Tibial artery (tissue), 4 donors: ENCODE results near the gene LRRC19.

ENCODE experiments used
- DNase-seq, 2 donors: peaks; one replicate each; pipeline ENCODE4 v3.0.0-alpha.2; 2019
- H3K27ac ChIP-seq, 2 donors: fragments of 200-600 bp; sonication (generic) in 1 of 2; 1 replicate in 1 of 2; 2 replicates in 1 of 2; pipeline ENCODE4 v1.5.1; 2018 to 2019; ENCODE audit warnings: mild to moderate bottlenecking in 1 of 2
- H3K27me3 ChIP-seq, 2 donors: fragments of 200-600 bp; sonication (generic) in 1 of 2; one replicate each; pipeline versions ENCODE4 v1.5.1 to v1.6.0; 2016 to 2019
- H3K36me3 ChIP-seq, 3 donors: fragments of 200-600 bp; sonication (generic) in 2 of 3; one replicate each; pipeline ENCODE4 v1.5.1; 2016 to 2019; ENCODE audit warnings: mild to moderate bottlenecking in 2 of 3
- H3K4me1 ChIP-seq, 4 donors: fragments of 200-600 bp; sonication (generic) in 2 of 4; 1 replicate in 3 of 4; 2 replicates in 1 of 4; pipeline ENCODE4 v1.5.1; 2016 to 2019
- H3K4me3 ChIP-seq, 2 donors: fragments of 200-600 bp; sonication (generic) in 1 of 2; 1 replicate in 1 of 2; 2 replicates in 1 of 2; pipeline ENCODE4 v1.5.1; 2018 to 2019; ENCODE audit warnings: mild to moderate bottlenecking in 2 of 2
- H3K9me3 ChIP-seq, 3 donors: fragments of 200-600 bp; sonication (generic) in 1 of 3; one replicate each; pipeline ENCODE4 v1.5.1; 2016 to 2019
- CTCF ChIP-seq, 2 experiments: fragments of 200-600 bp in 1 of 2; fragments of 450-650 bp in 1 of 2; IDR thresholded peaks; one replicate each; pipeline ENCODE4 v1.5.1; 2017 to 2019; ENCODE audit warnings: antibody characterized with exemption in 2 of 2, mild to moderate bottlenecking in 1 of 2, moderate library complexity in 1 of 2
- intact Hi-C: fragments of 100-400 bp; cut with DNase I; formaldehyde crosslinking; loops from one replicate; pipeline ENCODE4 v1.15.0; 2023; ENCODE audit warnings: low total_unique reads

Gene LRRC19

GRCh38 chr9:27043176-27043575, 37.7 kb upstream of the LRRC19 start:
- no peak overlapping the region for H3K27ac ChIP-seq
- DNase-seq: no peak
- TF ChIP-seq CTCF (IDR thresholded peaks at IDR 0.05): no peak
- peaks cover 0 to 15% (median 0%) of the 10 kb centered on the region in 3 donors for H3K36me3 ChIP-seq
- H3K4me3 ChIP-seq: no peak overlapping the region
- intact Hi-C loops: no loop called here
- H3K9me3 ChIP-seq: no peaks in the 10 kb centered on the region
- H3K27me3 ChIP-seq: no peaks in the 10 kb centered on the region
- H3K4me1 ChIP-seq: no peaks in the 10 kb centered on the region

- Histone ChIP-seq H3K4me3 (no peak overlapping the region), H3K36me3 (peaks cover 0 to 20% (median 0%) of the 10 kb centered on the region in 3 donors), H3K27ac (no peak overlapping the region), H3K27me3 (no peaks in the 10 kb centered on the region), H3K4me1 (no peaks in the 10 kb centered on the region), H3K9me3 (no peaks in the 10 kb centered on the region)
- no peak for DNase-seq
- TF ChIP-seq CTCF (IDR thresholded peaks at IDR 0.05): no peak
- intact Hi-C loops: no loop called here
Observed at GRCh38 chr9:27042476-27042875, 37.0 kb upstream of the LRRC19 start.

DNA sequence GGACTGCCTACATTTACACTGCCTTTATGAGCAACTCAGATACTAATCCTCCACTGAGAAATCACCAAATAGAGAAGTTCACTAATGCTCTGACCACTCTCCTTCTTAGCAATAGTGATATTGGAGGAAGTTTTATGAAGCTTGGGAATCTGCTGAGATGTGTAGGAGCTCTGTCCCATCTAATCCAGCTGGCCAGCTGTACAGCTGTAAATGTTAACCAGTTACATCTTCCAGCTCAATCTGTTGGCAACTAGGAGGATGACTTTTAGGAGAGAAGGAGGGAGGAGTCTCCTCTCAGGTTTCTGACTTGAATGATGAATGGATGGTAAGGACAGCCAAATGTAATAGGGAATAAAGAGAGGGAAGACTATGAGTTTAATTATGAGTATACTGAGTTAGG, 36.3 kb upstream of the LRRC19 start:
- peaks cover 0 to 22% (median 0%) of the 10 kb centered on the region in 3 donors for H3K36me3 ChIP-seq
- TF ChIP-seq CTCF (IDR thresholded peaks at IDR 0.05): no peak
- H3K4me3 ChIP-seq: no peak overlapping the region
- no peak overlapping the region for H3K27ac ChIP-seq
- H3K4me1 ChIP-seq: no peaks in the 10 kb centered on the region
- intact Hi-C loops: no loop called here
- H3K27me3 ChIP-seq: no peaks in the 10 kb centered on the region
- H3K9me3 ChIP-seq: no peaks in the 10 kb centered on the region
- DNase-seq: no peak

DNA sequence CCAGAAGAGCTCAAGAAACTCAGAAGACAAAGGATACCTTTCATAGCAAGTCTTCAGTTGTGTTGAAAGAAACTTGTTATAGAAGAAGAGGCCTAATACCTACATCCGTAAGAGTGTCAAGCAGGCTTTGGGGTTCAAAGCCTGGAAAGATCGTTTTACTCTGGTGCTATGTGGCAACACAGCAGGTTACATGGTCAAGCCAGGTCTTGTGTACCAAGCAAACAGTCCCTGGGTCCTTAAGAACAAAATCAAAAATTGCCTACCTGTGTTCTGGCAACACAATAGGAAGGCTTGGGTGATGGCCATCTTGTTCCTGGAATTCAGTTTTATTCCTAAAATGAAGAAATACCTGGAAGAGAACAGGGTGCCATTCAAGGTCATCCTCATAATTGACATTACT, 32.0 kb upstream of the LRRC19 start:
- Histone ChIP-seq H3K27me3 (no peaks in the 10 kb centered on the region), H3K27ac (no peak overlapping the region), H3K36me3 (peaks cover 0 to 20% (median 0%) of the 10 kb centered on the region in 3 donors), H3K4me1 (no peaks in the 10 kb centered on the region), H3K9me3 (no peaks in the 10 kb centered on the region), H3K4me3 (no peak overlapping the region)
- no peak for DNase-seq
- intact Hi-C loops: loop anchor here (5.0 kb wide), 1 partner anchor 240 kb away; no protein-coding TSS in a partner anchor
- TF ChIP-seq CTCF (IDR thresholded peaks at IDR 0.05): no peak

DNA sequence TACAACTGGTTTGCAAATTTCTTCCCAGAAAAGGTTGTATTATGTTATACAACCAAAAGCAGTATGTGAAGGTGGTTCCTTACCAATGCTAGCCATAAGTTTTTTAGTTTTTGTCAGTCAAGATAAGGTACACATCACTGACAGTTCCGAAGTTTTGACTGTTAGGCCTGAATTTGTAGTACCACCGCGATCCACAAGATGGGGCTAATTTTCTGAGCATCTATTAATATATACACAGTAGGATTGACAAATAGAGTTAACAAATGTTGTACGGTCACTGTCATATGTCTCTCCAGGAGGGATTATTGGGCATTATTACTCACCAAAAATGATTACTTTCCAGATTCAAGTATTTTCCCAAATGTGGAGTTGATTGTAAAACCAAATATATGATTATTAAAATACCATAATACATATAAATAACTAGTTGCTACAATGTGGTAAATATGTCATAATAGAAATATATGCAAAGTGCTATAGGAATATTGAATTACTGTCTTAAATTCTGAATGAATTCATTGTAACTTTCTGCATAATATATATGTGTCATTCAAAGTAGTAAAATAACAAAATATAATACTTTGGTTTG, 28.4 kb upstream of the LRRC19 start:
- TF ChIP-seq CTCF (IDR thresholded peaks at IDR 0.05): peak; percentile 71 to 73
- Histone ChIP-seq H3K27ac (no peak overlapping the region), H3K4me3 (no peak overlapping the region), H3K27me3 (no peaks in the 10 kb centered on the region), H3K4me1 (no peaks in the 10 kb centered on the region), H3K9me3 (no peaks in the 10 kb centered on the region), H3K36me3 (peaks cover 0 to 20% (median 6%) of the 10 kb centered on the region in 3 donors)
- DNase-seq: peak in 1 of 2 donors; percentile 54
- intact Hi-C loops: no loop called here

DNA sequence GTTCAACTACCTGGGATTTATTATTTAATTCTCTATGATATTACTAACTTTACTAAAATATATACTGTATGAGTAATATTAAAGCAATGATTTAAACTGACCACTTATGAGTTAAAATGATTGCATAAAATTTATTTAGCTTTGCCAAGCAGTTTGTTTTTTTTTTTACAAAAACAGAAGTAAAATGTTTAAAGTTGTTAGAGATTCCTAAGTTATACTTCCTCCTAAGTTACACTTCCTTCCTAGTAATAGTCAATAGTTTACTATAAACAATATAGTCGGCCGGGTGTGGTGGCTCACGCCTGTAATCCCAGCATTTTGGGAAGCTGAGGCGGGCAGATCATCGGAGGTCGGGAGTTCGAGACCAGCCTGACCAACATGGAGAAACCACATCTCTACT, 23.7 kb upstream of the LRRC19 start:
- peaks cover 9 to 10% (median 9%) of the 10 kb centered on the region in 3 donors for H3K36me3 ChIP-seq
- no peaks in the 10 kb centered on the region for H3K27me3 ChIP-seq
- H3K27ac ChIP-seq: no peak overlapping the region
- no peak for TF ChIP-seq CTCF (IDR thresholded peaks at IDR 0.05)
- intact Hi-C loops: no loop called here
- H3K9me3 ChIP-seq: no peaks in the 10 kb centered on the region
- H3K4me3 ChIP-seq: no peak overlapping the region
- no peak for DNase-seq
- H3K4me1 ChIP-seq: no peaks in the 10 kb centered on the region
